Prostate gland (tissue), 2 donors: Measurements from ENCODE around the gene LRPPRC.

Experiments
- CTCF ChIP-seq, 4 experiments: fragments of 200-600 bp in 2 of 4; fragments of 450-650 bp in 2 of 4; sonication (generic) in 2 of 4; IDR thresholded peaks; 1 replicate in 3 of 4; 2 replicates in 1 of 4; pipeline ENCODE4 v1.5.1; 2016 to 2019; ENCODE audit warnings: antibody characterized with exemption in 4 of 4, mild to moderate bottlenecking in 2 of 4, moderate library complexity in 2 of 4
- POLR2A ChIP-seq: fragments of 450-650 bp; IDR thresholded peaks from one replicate; pipeline ENCODE4 v1.6.1; 2016; ENCODE audit warnings: antibody characterized with exemption, mild to moderate bottlenecking
- POLR2AphosphoS5 ChIP-seq: sonication (generic); formaldehyde crosslinking; IDR thresholded peaks from one replicate; pipeline ENCODE4 v1.6.1; 2017; ENCODE audit warnings: antibody characterized with exemption

GRCh38 chr2:43837033-43837432 lies 158.8 kb downstream of the LRPPRC start:
- TF ChIP-seq CTCF (IDR thresholded peaks at IDR 0.05) (no peak), POLR2A (no peak), POLR2AphosphoS5 (no peak)
